CD4-positive, alpha-beta T cell treated with Interleukin-10 for 1 hour (primary cell): ENCODE data around the gene AP3M1.
A peak's percentile ranks its signal among the peaks of the same experiment; 100 is the strongest.
"Not testable (repeated sequence)": the region's sequence is repeated elsewhere in the genome, so short reads cannot be mapped to it uniquely, and the experiment has no call there.

Experiments used
- DNase-seq: peaks from one replicate; pipeline ENCODE4 v3.0.0-alpha.2; 2020

Gene AP3M1, protein sequence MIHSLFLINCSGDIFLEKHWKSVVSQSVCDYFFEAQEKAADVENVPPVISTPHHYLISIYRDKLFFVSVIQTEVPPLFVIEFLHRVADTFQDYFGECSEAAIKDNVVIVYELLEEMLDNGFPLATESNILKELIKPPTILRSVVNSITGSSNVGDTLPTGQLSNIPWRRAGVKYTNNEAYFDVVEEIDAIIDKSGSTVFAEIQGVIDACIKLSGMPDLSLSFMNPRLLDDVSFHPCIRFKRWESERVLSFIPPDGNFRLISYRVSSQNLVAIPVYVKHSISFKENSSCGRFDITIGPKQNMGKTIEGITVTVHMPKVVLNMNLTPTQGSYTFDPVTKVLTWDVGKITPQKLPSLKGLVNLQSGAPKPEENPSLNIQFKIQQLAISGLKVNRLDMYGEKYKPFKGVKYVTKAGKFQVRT

DNA sequence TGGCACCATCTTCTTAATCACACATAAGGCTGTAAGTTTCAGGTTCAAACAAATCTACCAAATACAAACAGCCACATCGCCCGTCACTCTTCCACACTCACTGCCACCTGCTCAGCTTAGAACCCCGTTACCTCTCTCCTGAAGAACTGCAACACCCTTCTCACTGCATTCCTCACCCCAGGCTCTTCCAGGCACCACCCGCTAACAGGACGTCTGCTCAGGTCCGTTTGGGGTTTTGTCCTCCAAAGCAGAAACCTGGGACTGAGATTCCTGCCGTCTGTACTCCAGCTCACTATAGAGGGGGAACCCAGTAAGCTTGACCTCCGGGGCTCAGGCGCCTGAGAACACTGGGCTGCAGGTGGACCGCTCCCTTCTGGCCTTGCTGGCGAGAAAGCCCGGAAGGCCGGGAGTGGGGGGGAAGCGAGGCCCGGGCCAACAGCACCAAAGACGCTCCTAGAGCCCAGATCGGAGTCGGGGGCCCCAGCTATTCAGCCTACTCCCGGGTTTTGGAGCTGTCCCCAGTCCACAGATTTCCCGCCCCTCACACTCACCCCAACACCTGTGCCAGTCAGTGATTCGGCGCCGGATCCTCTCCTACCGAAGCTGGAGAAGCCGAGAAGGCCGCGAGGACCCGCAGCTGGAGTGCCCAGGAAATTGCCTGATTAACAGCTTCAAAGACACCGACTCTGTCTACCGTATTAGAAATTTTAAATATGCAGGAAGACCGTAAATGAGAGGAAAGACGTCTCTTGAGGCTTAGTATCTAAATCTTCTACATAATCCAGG is at the start of gene AP3M1:
AP3M1 (minus strand) TSS at position 625 of the 786 bp plus-strand sequence. CDS start 12,449 bp downstream, outside the sequence.
- DNase-seq = no peak

GRCh38 chr10:74199315-74199714 is 48.7 kb upstream of the AP3M1 start:
- no peak for DNase-seq

GRCh38 chr10:74194999-74195398 is 44.4 kb upstream of the AP3M1 start:
- DNase-seq = no peak

DNA sequence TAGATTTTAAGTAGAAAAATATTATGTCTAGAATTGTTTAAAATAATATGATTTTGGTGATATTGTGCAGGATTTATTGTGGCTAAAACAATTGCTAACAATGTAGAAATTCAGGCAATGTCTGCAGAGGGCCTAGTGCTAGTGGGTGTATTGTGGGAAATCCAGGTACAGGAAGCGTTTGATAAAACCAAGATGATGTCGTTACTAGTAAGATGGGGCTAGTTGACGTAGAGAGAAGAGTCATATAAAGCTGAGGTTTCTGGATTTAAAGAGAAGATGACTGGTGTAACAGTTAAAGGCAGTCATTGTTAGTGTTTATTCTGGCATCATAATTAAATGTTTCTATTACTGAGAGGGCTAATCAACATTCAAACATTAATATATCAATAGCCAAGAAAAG is 43.9 kb upstream of the AP3M1 start:
- peak; percentile 40 for DNase-seq

- no peak for DNase-seq
Observed at GRCh38 chr10:74190494-74190893, 39.9 kb upstream of the AP3M1 start.

DNA sequence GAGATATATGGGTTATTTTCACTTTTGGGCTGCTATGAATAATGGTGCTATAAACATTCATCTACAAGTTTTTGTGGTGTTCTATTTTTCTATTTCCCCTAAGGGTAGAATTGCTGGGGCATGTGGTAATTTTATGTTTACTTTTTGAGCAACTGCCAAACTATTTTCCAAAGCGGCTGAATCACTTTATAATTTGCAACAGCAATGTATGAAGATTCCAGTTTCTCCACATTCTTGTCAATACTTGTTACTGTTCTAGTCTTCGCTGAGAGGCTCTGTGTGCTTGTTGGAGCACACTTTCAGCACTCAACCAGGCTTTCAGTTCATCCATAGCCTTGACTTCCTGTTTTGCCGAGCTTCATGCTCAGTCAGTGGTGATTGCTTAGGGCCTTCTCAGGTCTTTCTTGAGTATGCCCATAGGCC is 39.4 kb upstream of the AP3M1 start:
- peak; percentile 32 for DNase-seq

- DNase-seq = not testable (repeated sequence)
Observed at GRCh38 chr10:74188617-74189016, 38.0 kb upstream of the AP3M1 start.

DNA sequence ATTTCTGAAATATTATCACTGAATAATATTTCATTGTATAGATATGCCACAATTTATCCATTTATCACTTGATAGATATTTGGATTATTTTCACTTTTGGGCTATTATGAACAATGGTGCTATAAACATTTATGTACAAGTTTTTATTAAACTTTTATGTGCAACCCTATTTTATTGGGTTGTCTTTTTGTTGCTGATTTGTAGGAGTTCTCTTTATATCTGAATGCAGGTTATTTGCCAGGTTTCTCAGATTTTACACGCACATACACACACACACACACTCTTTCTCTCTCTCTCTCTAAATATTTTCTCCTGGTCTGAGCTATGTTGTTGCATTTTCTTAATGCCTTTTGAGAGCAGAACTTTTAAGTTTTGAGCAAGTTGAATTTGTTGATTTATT is 36.6 kb upstream of the AP3M1 start:
- no peak for DNase-seq

- DNase-seq = no peak
Observed at GRCh38 chr10:74186678-74187077, 36.0 kb upstream of the AP3M1 start.

DNA sequence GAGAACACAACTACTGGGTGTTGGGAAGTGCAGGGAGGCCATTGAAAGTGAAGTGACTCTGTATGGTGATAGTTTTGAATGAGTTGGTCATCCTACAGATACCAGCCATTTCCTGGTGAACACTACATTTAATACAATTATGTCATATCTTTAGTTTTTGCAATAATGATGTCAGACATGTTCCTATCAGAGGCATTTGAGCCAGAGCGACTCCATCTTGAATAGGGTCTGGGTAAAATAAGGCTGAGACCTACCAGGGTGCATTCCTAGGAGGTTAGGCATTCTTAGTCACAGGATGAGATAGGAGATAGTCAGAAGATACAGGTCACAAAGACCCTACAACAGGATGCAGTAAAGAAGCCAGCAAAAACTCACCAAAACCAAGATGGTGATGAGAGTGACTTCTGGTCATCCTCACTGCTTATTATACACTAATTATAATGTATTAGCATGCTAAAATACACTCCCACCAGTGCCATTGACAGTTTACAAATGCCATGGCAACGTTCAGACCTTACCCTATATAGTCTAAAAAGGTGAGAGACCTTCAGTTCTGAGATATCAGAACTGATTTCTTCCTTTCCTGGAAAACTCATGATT is 28.6 kb upstream of the AP3M1 start:
- no peak for DNase-seq

- no peak for DNase-seq
Observed at GRCh38 chr10:74178042-74178791, 27.6 kb upstream of the AP3M1 start.

DNA sequence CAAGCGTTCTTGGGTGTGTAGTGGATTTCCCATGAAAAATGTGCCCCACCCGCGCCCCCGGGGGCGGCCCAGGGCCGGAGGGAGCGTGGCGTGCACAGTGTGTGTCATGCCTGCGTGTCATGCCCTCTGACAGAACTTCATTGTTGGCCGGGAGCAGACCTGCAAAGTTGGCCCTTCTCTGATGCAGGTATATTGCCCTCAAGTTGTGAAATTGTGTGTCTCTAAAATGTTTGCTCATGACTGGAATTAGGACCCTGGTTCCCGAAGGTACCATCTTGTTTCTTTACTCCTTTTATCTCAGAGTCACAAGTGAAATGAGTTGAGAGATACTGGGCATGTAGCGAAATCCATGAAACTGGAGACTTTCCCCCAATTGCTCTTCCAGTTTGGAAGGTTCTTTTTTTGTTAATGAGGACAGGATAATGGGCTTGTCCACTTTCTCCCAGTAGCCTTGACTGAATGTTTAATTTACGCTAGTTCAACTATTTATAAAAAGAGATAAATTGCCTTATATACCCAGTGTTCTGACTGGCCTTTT is 26.6 kb upstream of the AP3M1 start:
- DNase-seq = no peak

DNA sequence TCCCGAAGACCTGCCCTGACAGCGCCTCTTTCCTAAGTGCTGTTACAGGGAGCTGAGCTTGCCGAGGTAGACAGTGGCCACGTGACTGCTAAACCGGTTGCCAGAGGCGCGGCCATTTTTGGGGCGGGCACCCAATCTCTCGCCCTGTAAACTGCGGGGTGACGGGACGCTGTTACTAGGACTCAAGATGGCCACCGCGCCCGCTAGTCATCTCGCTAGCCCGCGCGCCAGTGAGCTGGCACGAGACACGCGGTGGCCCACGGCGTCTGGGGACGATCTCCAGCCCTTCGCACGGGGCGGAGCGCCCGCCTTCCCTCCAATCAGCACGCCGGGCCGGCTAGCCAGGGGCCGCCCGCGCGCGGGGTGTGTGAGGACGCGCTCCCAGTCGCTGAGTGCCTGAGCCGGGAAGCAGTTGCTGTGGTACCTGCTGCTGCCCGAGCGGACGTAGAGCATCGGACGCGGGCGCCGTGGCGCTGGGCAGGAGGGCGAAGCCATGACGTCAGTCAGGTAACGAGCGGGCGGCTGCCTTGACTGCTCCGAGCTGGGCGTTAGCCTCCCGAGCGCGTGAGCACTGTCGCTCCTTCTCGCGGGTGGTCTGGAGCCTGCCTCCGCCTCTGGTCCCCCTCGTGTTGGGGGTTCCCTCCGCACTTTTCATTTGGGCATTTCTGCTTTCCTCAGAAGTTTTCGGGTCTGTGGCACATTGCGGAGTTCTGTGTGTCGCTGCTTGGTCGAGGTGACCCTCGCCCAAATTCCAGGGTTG is 25.9 kb upstream of the AP3M1 start:
- peak; percentile 96 for DNase-seq

DNA sequence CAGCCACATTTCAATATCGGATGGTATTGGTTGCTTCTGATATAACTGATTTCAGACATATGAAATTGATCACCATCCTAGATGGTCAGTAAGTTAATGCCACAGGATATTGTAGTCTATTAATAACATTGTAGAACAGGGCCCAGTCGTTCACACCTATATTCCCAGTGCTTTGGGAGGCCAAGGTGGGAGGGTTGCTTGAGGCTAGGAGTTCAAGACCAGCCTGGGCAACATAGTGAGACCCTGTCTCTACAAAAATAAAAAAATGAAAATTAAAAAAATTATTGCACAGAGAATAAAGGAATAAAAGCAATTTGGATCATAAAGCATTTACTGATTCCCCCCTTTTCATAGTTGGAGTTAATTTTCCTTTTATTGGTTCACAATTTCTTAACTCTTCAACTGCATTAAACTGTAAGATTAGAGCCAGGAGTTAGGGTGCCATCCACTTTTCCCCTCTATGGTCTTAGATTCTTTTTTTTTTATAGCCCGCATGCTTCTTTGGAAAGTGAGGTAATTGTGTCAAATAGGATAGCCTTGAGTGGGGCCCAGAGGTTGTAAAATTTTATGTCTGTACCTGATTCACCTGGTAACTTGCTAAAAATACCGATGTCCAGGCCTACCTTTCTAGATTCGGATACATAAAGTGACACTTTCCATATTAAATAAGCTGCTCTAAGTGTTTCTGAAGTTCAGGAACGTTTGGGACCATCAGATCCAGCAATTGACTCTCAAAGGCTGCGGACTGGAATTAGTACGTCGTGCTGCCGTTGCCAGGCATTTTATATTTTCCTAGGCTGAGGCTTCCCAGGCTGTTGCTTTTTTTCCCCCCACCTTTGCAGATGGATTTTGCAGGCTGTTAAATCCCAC is 25.1 kb upstream of the AP3M1 start:
- peak; percentile 9 for DNase-seq

- no peak for DNase-seq
Observed at GRCh38 chr10:74174521-74174920, 23.9 kb upstream of the AP3M1 start.

DNA sequence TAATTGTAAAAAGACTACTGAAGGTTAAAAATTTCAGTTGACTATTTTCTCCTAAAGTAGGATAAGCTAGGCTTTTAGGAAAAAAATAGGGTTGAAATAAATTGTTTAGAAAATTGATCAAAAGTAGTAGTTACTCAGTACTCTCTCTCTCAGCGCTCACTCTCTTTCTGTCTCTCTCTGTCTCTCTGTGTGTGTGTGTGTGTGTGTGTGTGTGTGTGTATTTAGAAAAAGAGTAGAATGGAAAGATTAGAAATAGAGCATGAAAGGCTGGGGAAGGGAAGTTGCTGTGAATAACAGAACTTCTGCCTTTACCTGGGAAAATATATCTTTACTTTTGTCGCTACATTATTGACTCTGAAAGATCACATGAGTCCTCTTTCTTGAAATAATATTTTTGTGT is 21.0 kb upstream of the AP3M1 start:
- no peak for DNase-seq

GRCh38 chr10:74167443-74167842 is 16.8 kb upstream of the AP3M1 start:
- no peak for DNase-seq

GRCh38 chr10:74165530-74165901 is 14.9 kb upstream of the AP3M1 start:
- no peak for DNase-seq

- DNase-seq = no peak
Observed at GRCh38 chr10:74164716-74165529, 14.3 kb upstream of the AP3M1 start.
